GM13977 (cell line): ENCODE results near the gene SNAP47.

Experiments
- DNase-seq: peaks from one replicate; pipeline ENCODE4 v3.0.0; 2012; ENCODE audit warnings: low spot score
- in situ Hi-C: fragments of 300-500 bp; cut with MboI; formaldehyde crosslinking; loops from one replicate; pipeline ENCODE4 v1.12.0; 2022; ENCODE audit warnings: low sequenced_read_pairs, low pct_unique_long_range_greater_than_20kb, mixed read lengths, inconsistent platforms; ENCODE audit not compliant: unreplicated experiment
- TF ChIP-seq, protein P1 (sequence below): IDR thresholded peaks from 2 replicates; pipeline ENCODE4 v1.5.1; 2012; ENCODE audit warnings: mild to moderate bottlenecking, control low read depth; ENCODE audit not compliant: insufficient read depth; ENCODE audit errors: extremely low read depth, missing control alignments

The SNAP47 gene

DNA sequence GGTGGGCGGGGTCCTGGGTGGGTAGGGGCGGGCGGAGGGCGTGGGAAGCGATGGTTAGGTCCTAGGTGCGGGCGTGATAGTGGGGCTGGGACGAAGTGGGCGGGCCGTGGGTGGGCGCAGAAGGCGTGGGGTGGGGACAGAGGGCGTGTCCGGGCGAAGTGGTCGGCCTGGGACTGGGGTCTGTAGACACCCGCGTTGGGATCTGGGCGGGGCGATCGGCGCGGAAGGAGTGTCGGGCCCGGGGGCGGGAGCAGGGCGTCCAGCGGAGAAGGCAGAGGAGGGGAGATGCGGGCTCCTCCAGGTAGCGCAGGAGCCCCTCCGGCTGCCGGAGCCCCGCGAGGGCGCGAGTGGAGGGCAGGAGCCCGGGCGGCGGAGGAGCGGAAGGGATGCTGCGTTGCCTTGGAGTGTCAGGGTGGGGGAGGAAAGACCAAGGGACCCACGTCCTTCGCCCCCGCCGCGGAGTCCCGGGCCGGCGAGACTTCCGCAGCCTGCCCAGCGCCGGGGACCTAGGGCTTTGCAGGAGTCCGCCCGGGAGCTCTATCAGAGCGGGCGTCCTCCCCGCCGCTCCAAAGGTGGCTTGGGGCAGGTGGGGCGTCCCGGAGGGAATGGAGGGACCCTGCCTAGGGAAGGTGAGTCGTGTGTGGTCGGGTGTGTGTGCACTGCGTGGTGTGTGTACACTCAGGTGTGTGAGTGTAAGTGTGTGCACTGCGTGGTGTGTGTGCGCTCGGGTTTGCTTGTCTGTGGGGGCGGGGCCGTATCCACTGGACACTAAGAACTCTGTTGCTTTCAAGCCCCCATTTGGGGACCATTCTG lies 53.2 kb downstream of the SNAP47 start:
- TF ChIP-seq, protein P1, sequence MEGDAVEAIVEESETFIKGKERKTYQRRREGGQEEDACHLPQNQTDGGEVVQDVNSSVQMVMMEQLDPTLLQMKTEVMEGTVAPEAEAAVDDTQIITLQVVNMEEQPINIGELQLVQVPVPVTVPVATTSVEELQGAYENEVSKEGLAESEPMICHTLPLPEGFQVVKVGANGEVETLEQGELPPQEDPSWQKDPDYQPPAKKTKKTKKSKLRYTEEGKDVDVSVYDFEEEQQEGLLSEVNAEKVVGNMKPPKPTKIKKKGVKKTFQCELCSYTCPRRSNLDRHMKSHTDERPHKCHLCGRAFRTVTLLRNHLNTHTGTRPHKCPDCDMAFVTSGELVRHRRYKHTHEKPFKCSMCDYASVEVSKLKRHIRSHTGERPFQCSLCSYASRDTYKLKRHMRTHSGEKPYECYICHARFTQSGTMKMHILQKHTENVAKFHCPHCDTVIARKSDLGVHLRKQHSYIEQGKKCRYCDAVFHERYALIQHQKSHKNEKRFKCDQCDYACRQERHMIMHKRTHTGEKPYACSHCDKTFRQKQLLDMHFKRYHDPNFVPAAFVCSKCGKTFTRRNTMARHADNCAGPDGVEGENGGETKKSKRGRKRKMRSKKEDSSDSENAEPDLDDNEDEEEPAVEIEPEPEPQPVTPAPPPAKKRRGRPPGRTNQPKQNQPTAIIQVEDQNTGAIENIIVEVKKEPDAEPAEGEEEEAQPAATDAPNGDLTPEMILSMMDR, result no peak
- peak; percentile 85 for DNase-seq
- in situ Hi-C loops, result no loop called here

- in situ Hi-C loops, result no loop called here
- DNase-seq, result peak; percentile 7
- TF ChIP-seq, protein P1, result no peak
These were observed 54.1 kb downstream of the SNAP47 start for GRCh38 chr1:227789084-227790033.

DNA sequence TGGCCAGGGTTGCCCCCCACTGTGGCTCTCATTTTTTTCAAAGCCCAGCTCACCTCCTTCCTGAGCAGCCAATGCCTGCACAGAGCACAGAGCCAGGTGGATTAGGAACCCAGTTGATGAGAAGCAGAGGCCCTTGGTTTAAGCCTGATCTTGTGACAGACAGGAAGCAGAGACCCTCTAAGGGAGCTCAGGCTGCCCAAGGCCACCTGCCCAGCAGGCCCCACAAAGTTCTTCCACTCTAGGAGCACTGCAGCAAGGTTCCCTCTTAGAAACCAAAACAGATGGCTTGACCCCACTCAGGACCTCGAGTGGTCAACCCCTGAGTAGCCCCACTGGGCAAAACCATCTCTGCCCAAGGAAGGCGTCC lies 54.8 kb downstream of the SNAP47 start:
- TF ChIP-seq, protein P1, result no peak
- DNase-seq, result no peak
- in situ Hi-C loops, result no loop called here

DNA sequence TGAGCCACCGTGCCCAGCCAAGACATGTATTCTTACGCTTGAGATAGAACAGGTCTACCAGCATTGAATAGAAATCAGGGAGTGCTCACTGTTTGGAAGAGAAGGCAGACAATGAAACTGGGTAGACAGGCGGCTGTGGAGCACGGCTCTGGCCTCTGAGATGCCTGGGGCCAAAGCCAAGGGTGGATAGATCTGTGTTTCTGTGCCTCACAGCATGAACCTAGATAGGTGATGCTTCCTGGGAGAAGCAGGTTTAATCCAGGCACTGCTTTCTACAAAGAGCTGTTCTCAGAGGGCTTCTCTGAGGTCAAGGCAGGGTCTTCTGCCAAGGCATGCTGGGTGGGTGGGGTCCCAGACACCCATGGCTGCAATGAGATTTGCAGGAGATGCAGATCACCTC lies 55.6 kb downstream of the SNAP47 start:
- in situ Hi-C loops, result no loop called here
- peak; percentile 11 for DNase-seq
- TF ChIP-seq, protein P1, result no peak

GRCh38 chr1:227791425-227792143 lies 56.3 kb downstream of the SNAP47 start:
- TF ChIP-seq, protein P1, result no peak
- in situ Hi-C loops, result no loop called here
- DNase-seq, result no peak

- peak; percentile 5 for DNase-seq
- TF ChIP-seq, protein P1, result peak; percentile 27
- in situ Hi-C loops, result no loop called here
These were observed 57.2 kb downstream of the SNAP47 start for GRCh38 chr1:227792216-227793078.
